GM18951 (cell line): Measurements from ENCODE around the gene IKZF1.

Experiments
- POLR2A ChIP-seq: IDR thresholded peaks from 4 replicates; pipeline ENCODE4 v1.6.1; 2011; ENCODE audit warnings: mild to moderate bottlenecking; ENCODE audit not compliant: insufficient read length, insufficient read depth; ENCODE audit errors: extremely low read depth
- in situ Hi-C: fragments of 300-500 bp; cut with MboI; formaldehyde crosslinking; loops from one replicate; pipeline ENCODE4 v1.12.0; 2022; ENCODE audit warnings: low sequenced_read_pairs, mixed read lengths, inconsistent platforms; ENCODE audit not compliant: unreplicated experiment

IKZF1 gene

GRCh38 chr7:50341724-50342123 lies 37.2 kb downstream of the IKZF1 start:
- no peak for TF ChIP-seq POLR2A
- in situ Hi-C loops = no loop called here

- TF ChIP-seq POLR2A = no peak
- in situ Hi-C loops = no loop called here
These were observed 38.1 kb downstream of the IKZF1 start for GRCh38 chr7:50342616-50343114.

- TF ChIP-seq POLR2A = no peak
- in situ Hi-C loops = no loop called here
These were observed 42.3 kb downstream of the IKZF1 start for GRCh38 chr7:50346545-50347497.

GRCh38 chr7:50347693-50348092 lies 43.2 kb downstream of the IKZF1 start:
- TF ChIP-seq POLR2A = no peak
- in situ Hi-C loops = no loop called here

- in situ Hi-C loops = no loop called here
- TF ChIP-seq POLR2A = no peak
These were observed 44.1 kb downstream of the IKZF1 start for GRCh38 chr7:50348469-50349162.

GRCh38 chr7:50349399-50349798 lies 44.9 kb downstream of the IKZF1 start:
- no peak for TF ChIP-seq POLR2A
- in situ Hi-C loops = no loop called here

- in situ Hi-C loops = no loop called here
- peak; percentile 54 for TF ChIP-seq POLR2A
These were observed 45.7 kb downstream of the IKZF1 start for GRCh38 chr7:50349963-50350944.

GRCh38 chr7:50351267-50351666 lies 46.8 kb downstream of the IKZF1 start:
- no peak for TF ChIP-seq POLR2A
- in situ Hi-C loops = no loop called here

- TF ChIP-seq POLR2A = no peak
- in situ Hi-C loops = no loop called here
These were observed 47.8 kb downstream of the IKZF1 start for GRCh38 chr7:50352282-50352681.

- TF ChIP-seq POLR2A = no peak
- in situ Hi-C loops = no loop called here
These were observed 48.2 kb downstream of the IKZF1 start for GRCh38 chr7:50352751-50353150.

GRCh38 chr7:50353201-50353600 lies 48.7 kb downstream of the IKZF1 start:
- in situ Hi-C loops = no loop called here
- no peak for TF ChIP-seq POLR2A

- in situ Hi-C loops = no loop called here
- TF ChIP-seq POLR2A = no peak
These were observed 49.5 kb downstream of the IKZF1 start for GRCh38 chr7:50353894-50354595.
